BJ (cell line): ENCODE measurements around the gene RGS12. TPM values are rescaled to one million over a fixed set of nuclear protein-coding genes. Genes with fewer than 3 reads are reported as not detected.

Experiments used
- CTCF ChIA-PET: fragments of 350-600 bp; formaldehyde crosslinking; extraction: SDS; loops from one replicate; lab custom pipeline; 2021; ENCODE audit warnings: antibody characterized with exemption, inconsistent platforms; lab: Yijun Ruan, JAX
- POLR2A ChIA-PET: fragments of 300-600 bp; sonication (Branson Sonifier 250); formaldehyde crosslinking; extraction: SDS; loops from one replicate; lab custom pipeline; 2021; ENCODE audit warnings: antibody characterized with exemption; lab: Charles Lee
- DNase-seq: peaks from one replicate; pipeline ENCODE4 v3.0.0-alpha.2; 2011; ENCODE audit warnings: low read depth
- H3K27me3 ChIP-seq: 2 replicates; pipeline ENCODE4 v1.6.0; 2011; ENCODE audit warnings: low read length; ENCODE audit not compliant: control insufficient read depth, insufficient read depth
- H3K36me3 ChIP-seq: 2 replicates; pipeline ENCODE4 v1.5.1; 2011; ENCODE audit warnings: low read length; ENCODE audit not compliant: control insufficient read depth, insufficient read depth
- H3K4me3 ChIP-seq: 2 replicates; pipeline ENCODE4 v1.5.1; 2011; ENCODE audit warnings: low read depth, mild to moderate bottlenecking, control low read depth, low read length
- CTCF ChIP-seq: IDR thresholded peaks from 2 replicates; pipeline ENCODE4 v1.5.1; 2011; ENCODE audit warnings: low read depth, mild to moderate bottlenecking, control low read depth, inconsistent platforms, low read length, moderate library complexity; ENCODE audit not compliant: insufficient read depth
- polyA plus RNA-seq: library from polyadenylated mRNA; depleted of rRNA; stranded (reverse); fragments of >200 nt; gene quantifications from 2 replicates; pipeline ENCODE4 v1.2.3, GENCODE V29; 2011

RGS12 gene
- polyA plus RNA-seq, 1 experiment = 16.3 TPM

- Histone ChIP-seq H3K27me3 (no peaks in the 10 kb centered on the region), H3K4me3 (no peak overlapping the region), H3K36me3 (peaks cover 3% of the 10 kb centered on the region; the same call in 1 of the 2 replicates)
- DNase-seq = no peak
- POLR2A ChIA-PET = no interaction called here
- no peak for TF ChIP-seq CTCF
- CTCF ChIA-PET = no interaction called here
These were observed 20.3 kb downstream of the RGS12 start for GRCh38 chr4:3313139-3313538.

DNA sequence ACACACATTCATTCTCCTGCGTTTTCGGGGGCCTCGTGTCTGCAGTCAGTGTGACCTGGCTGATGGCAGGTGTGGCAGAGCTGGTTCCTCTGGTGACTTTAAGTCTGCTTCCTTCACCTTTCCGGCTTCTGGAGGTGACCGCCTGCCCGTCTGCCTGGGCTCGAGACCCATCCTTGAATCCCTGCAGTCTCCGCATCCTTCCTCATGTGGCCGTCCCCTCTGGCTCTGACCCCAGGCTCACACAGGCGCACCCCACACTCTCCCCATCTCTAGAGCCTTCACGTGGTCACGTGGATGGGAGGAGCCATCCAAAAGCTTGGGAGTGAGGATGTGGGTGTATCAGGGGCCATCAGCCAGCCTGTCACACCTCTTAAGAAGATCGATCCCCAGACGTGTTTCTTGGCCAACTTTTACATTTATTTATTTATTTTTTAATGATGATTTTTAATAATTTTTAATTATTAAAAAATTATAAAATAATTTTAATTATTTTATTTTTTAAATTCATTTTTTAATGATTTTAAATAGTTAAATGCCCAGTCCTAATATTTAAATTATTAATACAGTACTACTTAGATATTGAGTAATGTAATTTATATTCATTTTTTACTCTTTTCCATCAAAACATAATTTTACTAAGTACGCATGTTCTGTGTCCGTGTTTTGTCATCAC lies 20.9 kb downstream of the RGS12 start:
- ChIA-PET CTCF (no interaction called here), POLR2A (no interaction called here)
- TF ChIP-seq CTCF = no peak

DNA sequence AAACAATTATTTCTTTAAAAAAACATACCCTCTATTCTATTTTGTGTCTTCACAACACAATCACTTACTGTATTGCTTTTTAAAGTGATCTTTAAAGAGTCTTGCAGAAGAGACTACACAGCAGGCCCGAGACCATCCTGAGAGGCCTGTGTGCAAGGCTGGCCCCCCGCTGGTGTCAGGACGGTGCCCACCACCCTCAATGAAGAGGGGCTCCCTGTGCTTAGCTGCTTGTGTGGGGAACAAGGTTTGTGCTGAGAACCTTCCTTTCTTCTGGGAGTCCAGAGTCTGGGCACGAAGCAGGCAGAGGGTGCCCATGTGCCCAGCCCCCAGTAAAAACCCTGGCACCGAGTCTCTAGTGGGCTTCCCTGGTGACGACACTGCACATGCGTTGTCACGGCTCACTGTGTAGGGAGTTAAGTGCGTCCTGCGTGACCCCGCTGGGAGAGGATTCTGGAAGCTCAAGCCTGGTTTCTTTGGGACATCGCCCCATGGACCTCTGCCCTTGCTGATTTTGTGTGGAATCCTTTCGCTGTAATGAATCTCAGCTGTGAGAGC lies 22.0 kb downstream of the RGS12 start:
- TF ChIP-seq CTCF = no peak
- Histone ChIP-seq H3K36me3 (peaks cover 6% of the 10 kb centered on the region; the same call in 1 of the 2 replicates), H3K4me3 (no peak overlapping the region), H3K27me3 (no peaks in the 10 kb centered on the region)
- CTCF ChIA-PET = no interaction called here
- DNase-seq = no peak
- POLR2A ChIA-PET = no interaction called here

More for the DNA sequence above, 20.9 kb downstream of the RGS12 start:
- Histone ChIP-seq H3K36me3 (peaks cover 6% of the 10 kb centered on the region; the same call in 1 of the 2 replicates), H3K27me3 (no peaks in the 10 kb centered on the region), H3K4me3 (no peak overlapping the region)
- no peak for DNase-seq

- no peak for DNase-seq
- no peaks in the 10 kb centered on the region for H3K27me3 ChIP-seq
- H3K36me3 ChIP-seq = peaks cover 6% of the 10 kb centered on the region; the same call in 1 of the 2 replicates
- POLR2A ChIA-PET = no interaction called here
- CTCF ChIA-PET = interaction anchor here (0.7 kb wide), 1 partner anchor 167 kb away, joined by 3 read pairs; no protein-coding TSS in a partner anchor
- no peak overlapping the region for H3K4me3 ChIP-seq
- TF ChIP-seq CTCF = no peak
These were observed 22.7 kb downstream of the RGS12 start for GRCh38 chr4:3315566-3315965.

GRCh38 chr4:3316146-3316545 lies 23.3 kb downstream of the RGS12 start:
- H3K27me3 ChIP-seq = no peaks in the 10 kb centered on the region
- TF ChIP-seq CTCF = no peak
- POLR2A ChIA-PET = no interaction called here
- peaks cover 6% of the 10 kb centered on the region; the same call in 1 of the 2 replicates for H3K36me3 ChIP-seq
- H3K4me3 ChIP-seq = no peak overlapping the region
- DNase-seq = no peak
- CTCF ChIA-PET = interaction anchor here (0.7 to 0.8 kb wide), 2 partner anchors 165 to 167 kb away, joined by 3 read pairs; no protein-coding TSS in a partner anchor
